T-helper 22 cell (primary cell): ENCODE results near the gene PACS1.
"Not testable (repeated sequence)": the region's sequence is repeated elsewhere in the genome, so short reads cannot be mapped to it uniquely, and the experiment has no call there.

ENCODE experiments used
- DNase-seq: peaks from one replicate; pipeline ENCODE4 v3.0.0-alpha.2; 2020; ENCODE audit warnings: low read depth

PACS1 gene

DNA sequence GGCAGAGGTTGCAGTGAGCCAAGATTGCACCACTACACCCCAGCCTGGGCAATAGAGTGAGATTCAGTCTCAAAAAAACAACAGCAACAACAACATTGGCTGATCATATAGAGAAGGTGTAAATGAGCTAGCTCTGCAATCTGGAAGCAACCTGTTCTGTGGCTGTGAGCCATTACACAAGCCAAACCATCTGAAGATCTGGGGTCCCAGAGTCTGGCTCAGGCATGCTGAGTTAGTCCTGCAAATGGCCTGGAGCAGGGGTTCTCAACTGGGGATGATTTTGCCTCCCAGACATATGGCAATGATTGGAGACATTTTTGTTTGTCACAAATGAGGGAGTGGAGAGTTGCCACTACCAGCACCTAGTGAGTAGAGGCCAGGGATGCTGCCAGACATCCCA, 156.0 kb downstream of the PACS1 start:
- no peak for DNase-seq

DNA sequence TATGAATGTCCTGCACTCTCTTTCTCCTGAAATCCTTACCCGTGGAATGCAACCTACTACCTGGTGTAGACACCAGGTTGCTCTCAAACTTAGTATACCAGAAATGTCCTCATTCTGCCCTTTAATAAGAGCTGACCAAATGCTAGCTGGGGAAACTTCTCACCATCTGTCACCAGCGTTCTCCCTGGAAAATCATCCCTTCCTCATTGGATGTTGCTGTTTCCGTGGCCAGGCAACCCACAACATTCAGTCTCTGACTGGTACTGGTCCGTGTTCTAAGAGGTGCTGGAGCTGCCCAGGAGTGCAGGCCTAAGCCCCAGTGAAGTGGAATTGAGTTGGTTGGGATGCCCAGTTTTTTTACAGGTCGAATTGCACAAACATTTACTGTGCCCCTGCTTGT, 157.6 kb downstream of the PACS1 start:
- DNase-seq, result no peak

GRCh38 chr11:66228521-66228920, 158.4 kb downstream of the PACS1 start:
- no peak for DNase-seq

GRCh38 chr11:66230156-66230555, 160.1 kb downstream of the PACS1 start:
- no peak for DNase-seq

DNA sequence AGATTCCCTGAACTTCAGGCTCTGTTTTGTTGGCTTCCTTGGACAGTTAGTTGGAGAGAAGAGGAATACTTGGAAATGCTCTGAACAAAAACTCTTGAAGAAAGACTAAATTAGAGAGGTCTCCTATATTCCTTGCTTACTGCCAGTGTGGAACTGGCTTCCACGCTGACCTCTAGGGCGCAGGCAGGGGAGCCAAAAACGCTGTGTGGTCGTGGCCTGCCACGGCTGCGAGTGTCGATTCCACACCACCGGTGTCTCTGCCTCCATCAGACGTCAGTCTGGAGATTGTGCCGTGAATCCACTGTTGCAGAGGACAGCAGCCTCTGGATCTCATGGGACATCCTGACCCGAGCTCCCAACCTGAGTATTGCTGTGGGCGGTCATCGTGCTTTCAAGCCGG, 160.9 kb downstream of the PACS1 start:
- DNase-seq, result no peak

DNA sequence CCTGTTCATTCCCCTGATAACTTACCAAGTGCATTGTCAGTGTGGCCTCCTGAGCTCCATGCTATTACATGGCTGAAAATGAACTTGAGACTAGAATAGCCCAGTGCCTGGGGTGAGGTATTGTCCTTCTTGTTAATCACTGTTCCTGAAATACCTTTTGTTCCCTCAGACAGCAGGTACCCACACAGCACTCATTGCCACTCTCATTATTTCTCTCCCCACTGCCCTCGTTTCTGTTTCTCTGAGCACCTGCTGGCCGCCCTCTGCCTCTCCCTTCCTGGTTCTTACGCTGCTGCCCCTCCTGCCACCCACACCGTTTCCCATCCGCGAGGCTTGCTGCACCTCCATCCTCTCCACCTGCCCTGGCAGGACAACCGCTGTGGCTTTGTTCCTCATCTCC, 161.5 kb downstream of the PACS1 start:
- no peak for DNase-seq

DNA sequence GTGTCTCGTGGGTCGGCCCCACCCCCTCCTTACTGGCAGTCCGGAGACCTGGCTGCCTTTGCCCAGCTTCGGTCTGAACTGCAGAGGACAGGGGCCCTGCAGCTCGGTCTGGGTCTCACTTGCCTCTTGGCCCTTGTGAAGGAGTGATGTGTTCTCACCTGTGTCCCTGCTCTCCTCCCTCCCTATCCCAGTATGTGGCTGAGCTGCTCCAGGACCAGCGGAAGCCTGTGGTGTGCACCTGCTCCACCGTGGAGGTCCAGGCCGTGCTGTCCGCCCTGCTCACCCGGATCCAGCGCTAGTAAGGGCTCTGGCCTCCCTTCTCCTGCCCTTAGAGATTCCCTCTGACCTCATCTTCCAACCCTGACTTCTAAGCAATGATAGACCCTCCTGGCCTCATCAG, 162.7 kb downstream of the PACS1 start:
- no peak for DNase-seq

DNA sequence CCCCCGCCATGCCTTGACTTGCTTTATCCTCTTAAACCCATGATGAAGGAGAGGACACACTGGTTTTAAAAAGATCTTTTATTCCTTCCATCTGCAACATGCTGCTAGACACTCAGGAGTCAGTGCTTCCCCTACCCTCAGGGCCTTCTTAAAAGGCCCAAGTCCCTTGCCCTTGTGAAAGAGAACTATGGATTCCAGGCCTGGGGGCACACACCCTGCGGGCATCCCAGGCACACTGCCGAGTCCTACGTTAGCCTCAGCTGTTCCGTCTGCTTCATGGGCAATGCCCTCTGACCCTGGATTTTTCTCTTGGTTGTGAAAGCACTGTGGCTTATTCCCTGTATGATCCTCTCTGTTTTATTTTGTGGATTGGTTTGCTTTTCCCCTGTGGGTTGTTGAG, 163.2 kb downstream of the PACS1 start:
- no peak for DNase-seq

DNA sequence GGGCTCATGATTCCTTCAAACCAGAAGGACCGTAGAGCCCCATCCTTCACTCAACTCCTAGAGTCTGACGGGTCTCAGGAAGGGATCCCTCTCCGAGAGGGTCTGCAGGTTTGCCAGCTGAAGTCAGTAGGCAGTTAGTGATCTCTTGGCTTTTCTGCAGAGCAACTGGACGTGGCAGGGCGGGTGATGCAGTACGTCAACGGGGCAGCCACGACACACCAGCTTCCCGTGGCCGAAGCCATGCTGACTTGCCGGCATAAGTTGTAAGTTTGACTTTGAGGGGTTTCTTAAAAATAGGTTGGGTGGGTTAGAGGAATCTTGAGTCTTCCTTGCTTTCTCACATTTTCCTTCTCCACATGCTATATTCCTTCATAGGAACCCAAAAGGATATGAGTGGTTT, 165.1 kb downstream of the PACS1 start:
- DNase-seq, result no peak

GRCh38 chr11:66237867-66238266, 167.8 kb downstream of the PACS1 start:
- no peak for DNase-seq

- DNase-seq, result no peak
These were observed 168.8 kb downstream of the PACS1 start for GRCh38 chr11:66238786-66239413.

DNA sequence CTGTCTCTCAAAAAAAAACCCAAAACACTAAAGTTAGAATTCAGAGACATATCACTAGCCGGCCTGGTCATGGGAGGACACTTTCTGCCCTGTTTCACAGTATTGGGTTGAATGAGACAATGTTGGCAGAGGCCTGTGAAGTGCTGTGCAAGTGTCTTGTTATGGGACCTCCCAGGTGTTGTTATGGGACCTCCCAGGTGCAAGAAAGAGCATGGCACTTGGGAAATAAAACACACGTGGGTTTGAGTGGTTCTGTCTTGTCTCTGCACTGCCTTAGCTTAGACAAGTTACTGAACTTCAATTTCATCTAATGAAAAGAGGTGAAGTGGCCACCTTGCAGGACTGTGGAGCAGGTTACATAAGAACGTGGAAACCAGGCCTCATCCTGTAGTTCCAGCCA, 169.4 kb downstream of the PACS1 start:
- DNase-seq, result no peak

- DNase-seq, result no peak
These were observed 170.1 kb downstream of the PACS1 start for GRCh38 chr11:66239998-66240780.

- no peak for DNase-seq
These were observed 170.7 kb downstream of the PACS1 start for GRCh38 chr11:66240781-66241136.

DNA sequence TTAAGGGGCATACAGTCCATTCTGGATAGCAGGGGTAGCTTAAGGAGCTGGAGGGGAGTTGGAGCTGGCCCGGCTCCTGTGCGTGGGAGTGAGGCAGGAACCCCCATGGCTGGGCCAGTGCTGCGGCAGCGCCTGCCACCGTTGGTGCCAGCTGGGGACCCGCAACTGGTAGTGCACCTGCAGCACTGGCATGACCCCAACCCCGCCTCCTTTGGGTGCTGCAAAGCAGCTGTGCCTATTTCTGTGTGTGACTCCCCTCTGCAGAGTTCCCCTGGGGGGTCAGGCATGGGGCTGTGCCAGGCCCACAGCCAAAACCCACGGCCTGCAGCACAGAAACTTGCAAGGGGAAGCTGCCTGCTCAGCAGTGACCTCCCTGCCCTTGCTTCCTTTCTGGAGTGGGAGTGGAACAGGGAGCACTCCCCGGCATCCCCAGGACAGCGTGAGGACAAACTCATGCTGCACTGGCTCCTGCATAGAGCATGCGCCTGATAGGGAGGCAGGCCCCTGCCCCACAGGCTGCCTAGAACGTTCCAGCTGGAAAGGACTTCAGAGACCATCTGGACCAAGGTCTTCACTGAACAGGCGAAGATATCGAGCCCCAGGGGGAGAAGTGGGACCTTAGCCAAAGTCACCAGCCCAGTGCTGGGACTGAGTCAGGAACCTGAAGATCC, 172.2 kb downstream of the PACS1 start:
- no peak for DNase-seq

- DNase-seq, result no peak
These were observed 173.9 kb downstream of the PACS1 start for GRCh38 chr11:66243782-66244535.

DNA sequence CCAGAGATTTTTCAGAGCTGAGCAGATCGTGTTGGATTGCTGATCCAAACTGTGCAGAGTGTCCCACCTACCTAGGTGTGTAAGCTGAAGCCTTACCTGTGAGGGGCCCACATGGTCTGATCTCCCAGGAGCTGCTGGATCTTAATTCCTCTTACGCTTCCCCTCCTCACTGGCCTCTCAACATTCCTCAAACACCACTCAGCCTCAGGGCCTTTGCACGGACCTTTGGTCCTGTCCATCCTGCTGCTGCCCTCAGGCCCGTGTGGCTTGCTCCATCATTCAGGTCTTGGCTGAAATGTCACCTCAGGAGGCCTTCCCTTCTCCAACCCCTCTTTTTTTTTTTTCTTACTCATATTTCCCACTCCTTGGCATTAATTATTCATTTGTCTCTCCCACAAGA, 177.2 kb downstream of the PACS1 start:
- DNase-seq, result no peak

DNA sequence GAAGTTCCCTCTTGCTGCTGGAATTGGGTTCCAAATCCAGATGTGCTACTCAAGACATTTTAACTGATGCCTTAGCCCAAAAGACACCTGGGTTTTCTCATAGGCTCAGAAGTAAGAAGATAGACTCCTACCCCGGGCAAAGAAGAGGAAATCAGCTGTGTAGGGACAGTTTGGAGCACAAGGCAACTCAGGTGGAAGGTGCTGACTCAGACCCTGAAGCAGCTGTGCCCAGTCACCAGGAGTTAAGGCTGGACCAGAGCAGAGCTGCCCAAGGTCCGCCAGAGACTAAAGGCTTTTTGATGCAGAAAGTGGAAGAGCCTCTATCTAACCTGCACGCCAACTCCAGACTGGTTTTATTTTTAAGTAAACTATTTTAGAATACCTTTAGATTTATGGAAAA, 177.7 kb downstream of the PACS1 start:
- DNase-seq, result no peak

DNA sequence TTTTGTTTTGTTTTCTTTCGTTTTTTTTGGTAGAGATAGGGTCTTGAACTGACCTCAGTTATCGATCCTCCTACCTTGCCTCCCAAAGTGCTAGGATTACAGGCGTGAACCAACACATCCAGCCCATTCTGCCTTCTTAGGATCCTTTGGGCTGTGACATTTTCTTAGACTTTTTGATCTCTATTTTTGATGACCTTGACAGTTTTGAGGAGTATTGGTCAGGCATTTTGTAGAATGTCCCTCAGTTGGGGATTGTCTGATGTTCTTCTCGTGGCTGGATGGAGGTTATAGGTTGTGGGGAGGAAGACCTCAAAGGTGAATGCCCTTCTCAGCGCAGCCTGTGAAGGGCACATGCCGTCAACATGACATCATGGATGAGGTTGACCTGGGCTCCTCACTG, 178.8 kb downstream of the PACS1 start:
- no peak for DNase-seq

DNA sequence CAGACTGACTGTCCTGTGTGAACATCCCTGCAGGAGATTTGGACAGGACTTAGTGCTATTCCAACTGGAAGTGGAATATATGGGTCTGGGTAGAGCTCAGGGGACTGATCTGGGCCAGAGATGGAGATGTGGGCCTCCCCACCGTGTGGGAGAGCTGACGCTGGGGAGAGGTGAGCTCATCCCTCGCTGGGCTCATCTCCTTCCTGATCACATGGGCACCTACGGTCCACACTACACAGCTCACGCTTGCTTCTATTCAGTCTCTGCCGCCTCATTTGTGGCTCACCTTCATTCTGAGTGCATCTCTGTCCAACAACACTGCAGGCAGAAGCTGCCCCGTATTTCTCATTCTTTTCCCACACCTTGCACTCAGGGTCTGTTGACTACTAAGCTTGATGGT, 181.7 kb downstream of the PACS1 start:
- no peak for DNase-seq

GRCh38 chr11:66253081-66253480, 183.0 kb downstream of the PACS1 start:
- not testable (repeated sequence) for DNase-seq

DNA sequence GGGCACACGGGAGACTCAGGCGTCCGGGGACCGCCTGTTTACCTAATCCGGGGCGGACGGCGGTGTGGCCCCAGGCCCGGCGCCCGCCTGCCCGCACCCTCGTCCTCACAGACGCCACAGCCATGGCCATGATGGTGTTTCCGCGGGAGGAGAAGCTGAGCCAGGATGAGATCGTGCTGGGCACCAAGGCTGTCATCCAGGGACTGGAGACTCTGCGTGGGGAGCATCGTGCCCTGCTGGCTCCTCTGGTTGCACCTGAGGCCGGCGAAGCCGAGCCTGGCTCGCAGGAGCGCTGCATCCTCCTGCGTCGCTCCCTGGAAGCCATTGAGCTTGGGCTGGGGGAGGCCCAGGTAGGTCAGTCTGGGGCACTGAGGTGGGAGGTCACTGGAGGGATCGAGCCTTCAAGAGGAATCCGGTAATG, 188.4 kb downstream of the PACS1 start:
- DNase-seq, result no peak

GRCh38 chr11:66259225-66259624, 189.2 kb downstream of the PACS1 start:
- no peak for DNase-seq
